ENCODE data around the gene WHRN.
A peak's percentile ranks its signal among the peaks of the same experiment; 100 is the strongest.

Gene WHRN

GRCh38 chr9:114397848-114398605, 107.2 kb downstream of the WHRN start:
- no peaks in the 10 kb centered on the region for H3K36me3 ChIP-seq (ENCODE audit: insufficient read depth, low read length)
- H3K9ac ChIP-seq (ENCODE audit: low read depth, low read length): peak overlapping the region; percentile 64
- H3K9me3 ChIP-seq (ENCODE audit: control insufficient read depth, insufficient read depth, low read length): no peaks in the 10 kb centered on the region
- peaks cover 25% of the 10 kb centered on the region for H3K4me1 ChIP-seq (ENCODE audit: insufficient read depth, low read length)

GRCh38 chr9:114397219-114397847, 107.9 kb downstream of the WHRN start:
- Histone ChIP-seq H3K9ac (ENCODE audit: low read depth, low read length) (peak overlapping the region; percentile 64), H3K4me1 (ENCODE audit: insufficient read depth, low read length) (peaks cover 25% of the 10 kb centered on the region), H3K36me3 (ENCODE audit: insufficient read depth, low read length) (no peaks in the 10 kb centered on the region), H3K9me3 (ENCODE audit: control insufficient read depth, insufficient read depth, low read length) (no peaks in the 10 kb centered on the region)

DNA sequence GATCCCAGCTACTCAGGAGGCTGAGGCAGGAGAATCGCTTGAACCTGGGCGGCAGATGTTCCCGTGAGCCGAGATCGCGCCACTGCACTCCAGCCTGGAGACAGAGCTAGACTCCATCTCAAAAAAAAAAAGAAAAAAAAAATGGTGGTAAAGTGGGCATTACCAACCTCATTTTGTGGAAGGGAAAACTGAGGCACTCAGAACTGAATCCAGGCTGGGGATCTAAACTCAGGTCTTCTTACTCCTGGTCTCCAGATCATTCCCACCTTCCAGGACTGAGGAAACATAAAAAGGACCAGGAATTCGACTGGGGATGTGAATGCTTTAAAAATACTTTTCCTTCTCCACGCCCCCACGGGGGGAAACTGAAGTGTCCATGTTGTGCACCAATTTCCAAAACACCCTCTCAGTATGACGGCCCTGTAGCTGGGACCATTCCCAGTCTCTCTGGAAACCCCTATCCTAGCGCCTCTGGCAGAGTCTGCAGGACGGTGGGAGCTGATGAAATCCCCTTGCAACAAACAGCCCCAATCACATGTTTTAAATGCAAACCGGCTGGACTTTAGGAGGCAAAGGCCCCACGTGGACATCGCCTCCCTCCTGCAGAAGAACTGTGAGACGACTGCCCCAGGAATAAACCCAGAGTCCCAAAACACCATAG, 108.6 kb downstream of the WHRN start:
- no peaks in the 10 kb centered on the region for H3K36me3 ChIP-seq (ENCODE audit: insufficient read depth, low read length)
- peak overlapping the region; percentile 64; the same call in 1 of the 2 replicates for H3K9ac ChIP-seq (ENCODE audit: low read depth, low read length)
- H3K4me1 ChIP-seq (ENCODE audit: insufficient read depth, low read length): peaks cover 25% of the 10 kb centered on the region
- no peaks in the 10 kb centered on the region for H3K9me3 ChIP-seq (ENCODE audit: control insufficient read depth, insufficient read depth, low read length)

- Histone ChIP-seq H3K9ac (ENCODE audit: low read depth, low read length) (no peak overlapping the region; the same call in 1 of the 2 replicates), H3K4me1 (ENCODE audit: insufficient read depth, low read length) (peaks cover 22% of the 10 kb centered on the region), H3K9me3 (ENCODE audit: control insufficient read depth, insufficient read depth, low read length) (no peaks in the 10 kb centered on the region), H3K36me3 (ENCODE audit: insufficient read depth, low read length) (no peaks in the 10 kb centered on the region)
These were observed 109.5 kb downstream of the WHRN start for GRCh38 chr9:114395768-114396167.

DNA sequence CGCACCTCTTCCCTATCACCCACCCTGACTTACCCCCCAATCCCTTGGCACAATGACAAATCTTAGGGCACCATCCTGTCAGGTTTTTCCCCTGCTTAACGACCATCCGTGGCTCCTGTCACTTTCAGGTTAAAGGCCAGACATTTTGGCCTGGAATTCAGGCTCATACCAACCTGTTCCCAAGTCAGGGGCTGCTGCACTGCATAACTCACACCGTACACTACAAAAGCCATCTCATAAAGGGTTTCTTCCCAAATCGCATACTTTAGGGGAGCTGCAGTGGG, 110.0 kb downstream of the WHRN start:
- Histone ChIP-seq H3K9me3 (ENCODE audit: control insufficient read depth, insufficient read depth, low read length) (no peaks in the 10 kb centered on the region), H3K4me1 (ENCODE audit: insufficient read depth, low read length) (peaks cover 25% of the 10 kb centered on the region), H3K36me3 (ENCODE audit: insufficient read depth, low read length) (no peaks in the 10 kb centered on the region), H3K9ac (ENCODE audit: low read depth, low read length) (no peak overlapping the region)

DNA sequence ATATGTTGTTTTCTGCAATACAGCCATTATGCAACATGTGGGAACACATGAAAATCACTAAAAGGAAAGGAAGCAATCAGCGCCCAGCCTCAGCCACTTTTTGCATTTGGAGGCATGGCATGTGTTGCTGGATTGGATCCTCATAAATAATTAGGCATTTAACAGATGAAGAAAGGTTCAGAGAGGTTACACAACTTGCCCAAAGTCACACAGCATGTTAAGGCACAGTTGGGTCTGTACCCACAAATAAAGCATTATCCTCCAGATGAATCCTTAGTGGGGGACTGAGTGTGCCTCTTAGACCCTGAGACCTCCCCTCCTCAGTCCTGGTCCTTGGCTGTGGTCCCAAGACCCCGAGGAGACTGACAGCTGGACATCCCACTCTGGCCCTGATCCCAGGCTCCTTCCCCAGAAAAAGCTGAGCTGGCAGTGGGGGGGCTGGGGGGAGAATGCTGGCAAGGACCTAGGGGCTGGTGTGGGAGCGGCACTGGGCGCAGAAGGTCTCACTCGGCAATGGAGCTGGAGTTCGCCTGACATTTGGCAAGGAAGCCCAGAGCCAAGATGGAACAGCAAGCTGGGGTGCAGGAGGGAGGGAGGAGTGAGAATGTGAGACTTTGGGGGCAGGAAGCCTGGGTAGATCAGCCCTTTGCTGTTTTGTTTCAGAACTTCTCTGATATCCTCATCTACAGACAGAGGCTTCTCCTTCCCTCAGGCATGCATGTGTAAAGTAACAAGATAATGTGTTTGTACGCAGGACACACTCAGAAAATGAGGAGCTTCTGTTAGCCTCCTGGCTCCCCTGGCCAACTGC, 110.5 kb downstream of the WHRN start:
- no peaks in the 10 kb centered on the region for H3K9me3 ChIP-seq (ENCODE audit: control insufficient read depth, insufficient read depth, low read length)
- peaks cover 25% of the 10 kb centered on the region for H3K4me1 ChIP-seq (ENCODE audit: insufficient read depth, low read length)
- no peak overlapping the region for H3K9ac ChIP-seq (ENCODE audit: low read depth, low read length)
- no peaks in the 10 kb centered on the region for H3K36me3 ChIP-seq (ENCODE audit: insufficient read depth, low read length)

- H3K4me1 ChIP-seq (ENCODE audit: insufficient read depth, low read length): peaks cover 37% of the 10 kb centered on the region
- no peaks in the 10 kb centered on the region for H3K9me3 ChIP-seq (ENCODE audit: control insufficient read depth, insufficient read depth, low read length)
- no peaks in the 10 kb centered on the region for H3K36me3 ChIP-seq (ENCODE audit: insufficient read depth, low read length)
- H3K9ac ChIP-seq (ENCODE audit: low read depth, low read length): no peak overlapping the region
These were observed 112.5 kb downstream of the WHRN start for GRCh38 chr9:114392749-114393112.

- Histone ChIP-seq H3K36me3 (ENCODE audit: insufficient read depth, low read length) (no peaks in the 10 kb centered on the region), H3K9ac (ENCODE audit: low read depth, low read length) (no peak overlapping the region), H3K4me1 (ENCODE audit: insufficient read depth, low read length) (peaks cover 49% of the 10 kb centered on the region), H3K9me3 (ENCODE audit: control insufficient read depth, insufficient read depth, low read length) (no peaks in the 10 kb centered on the region)
These were observed 114.3 kb downstream of the WHRN start for GRCh38 chr9:114390952-114391351.

DNA sequence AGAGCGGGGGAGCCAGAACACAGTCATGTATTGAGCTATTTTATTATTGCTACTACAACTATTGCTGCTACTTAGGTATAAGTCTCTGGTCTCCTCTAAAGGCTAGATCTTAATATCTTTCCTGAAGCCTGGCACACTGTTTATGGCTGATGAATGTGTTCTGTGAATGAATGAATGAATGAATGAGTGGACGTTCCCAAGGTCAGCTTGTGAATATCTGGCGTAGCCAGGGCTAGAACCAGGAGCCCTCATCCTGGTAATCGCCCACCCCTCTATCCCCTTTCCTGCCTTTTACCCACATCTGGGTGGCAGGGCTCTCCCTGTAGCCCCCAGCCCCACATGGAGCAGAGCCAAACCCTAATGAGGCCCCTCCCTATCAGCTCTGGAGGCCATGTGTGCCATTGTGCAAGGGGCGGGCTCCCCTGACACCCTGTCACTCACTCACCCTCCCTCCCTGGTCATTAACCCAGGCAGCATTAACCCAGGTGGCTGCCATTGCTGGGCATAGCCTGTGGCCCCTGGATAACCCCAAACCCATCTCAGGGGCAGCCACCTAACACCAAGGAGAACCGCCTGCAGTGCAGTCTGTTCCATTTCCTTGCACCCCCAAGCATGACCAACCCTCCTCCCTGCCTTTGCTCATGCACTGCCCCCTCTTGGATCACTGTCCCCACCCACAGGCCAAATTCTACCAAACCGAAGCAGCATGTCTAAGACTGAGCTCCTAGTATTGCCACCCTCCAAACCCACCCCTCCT, 115.5 kb downstream of the WHRN start:
- peaks cover 50% of the 10 kb centered on the region for H3K4me1 ChIP-seq (ENCODE audit: insufficient read depth, low read length)

DNA sequence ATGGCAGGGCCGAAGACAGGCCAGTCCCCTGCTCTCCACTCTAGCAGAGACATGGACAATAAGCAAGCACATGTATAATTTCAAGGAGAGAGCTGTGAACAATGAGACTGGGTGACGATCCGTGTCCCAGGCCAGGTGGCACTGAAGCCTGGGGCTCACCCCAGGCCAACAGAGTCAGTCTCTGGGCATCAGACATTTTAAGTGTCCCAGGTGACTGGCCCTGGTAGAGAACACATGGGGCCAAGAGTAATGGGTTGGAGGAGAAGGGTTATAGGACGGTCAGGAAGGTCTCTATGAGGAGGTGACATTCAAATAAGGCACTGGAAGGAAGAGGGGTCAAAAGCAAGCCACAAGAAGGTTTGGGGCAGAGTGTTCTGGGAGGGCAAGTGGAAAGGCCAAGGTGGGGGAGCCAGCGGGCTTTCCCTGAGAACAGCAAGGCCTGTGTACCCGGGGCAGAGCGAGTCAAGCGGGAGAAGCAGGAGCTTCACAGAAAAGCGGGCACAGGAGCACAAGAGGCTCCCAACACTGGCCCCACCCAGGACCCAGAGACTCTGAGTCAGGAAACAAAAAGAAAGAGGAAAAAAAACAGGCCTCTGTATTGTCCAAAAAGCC, 116.4 kb downstream of the WHRN start:
- Histone ChIP-seq H3K9me3 (ENCODE audit: control insufficient read depth, insufficient read depth, low read length) (no peaks in the 10 kb centered on the region), H3K36me3 (ENCODE audit: insufficient read depth, low read length) (no peaks in the 10 kb centered on the region), H3K9ac (ENCODE audit: low read depth, low read length) (no peak overlapping the region), H3K4me1 (ENCODE audit: insufficient read depth, low read length) (peaks cover 59% of the 10 kb centered on the region)

More for the DNA sequence above, 115.5 kb downstream of the WHRN start:
- Histone ChIP-seq H3K36me3 (ENCODE audit: insufficient read depth, low read length) (no peaks in the 10 kb centered on the region), H3K9ac (ENCODE audit: low read depth, low read length) (no peak overlapping the region), H3K9me3 (ENCODE audit: control insufficient read depth, insufficient read depth, low read length) (no peaks in the 10 kb centered on the region)

DNA sequence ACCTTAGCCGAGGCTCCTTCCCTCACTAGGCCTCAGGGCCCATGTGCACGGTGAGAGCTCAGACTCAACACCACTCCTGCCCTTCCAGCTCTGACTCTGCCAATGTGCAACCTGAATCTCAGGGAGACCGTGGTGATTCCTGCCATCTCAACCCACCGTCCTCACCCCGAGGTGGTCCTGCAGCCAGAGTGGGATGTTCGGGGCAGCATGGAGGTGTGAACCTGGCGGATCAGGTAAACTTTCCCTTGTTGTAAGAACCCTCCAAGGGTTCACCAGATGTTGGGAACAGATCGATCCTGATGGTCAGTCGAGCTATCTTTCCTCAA, 117.0 kb downstream of the WHRN start:
- no peaks in the 10 kb centered on the region for H3K9me3 ChIP-seq (ENCODE audit: control insufficient read depth, insufficient read depth, low read length)
- peaks cover 64% of the 10 kb centered on the region for H3K4me1 ChIP-seq (ENCODE audit: insufficient read depth, low read length)
- no peaks in the 10 kb centered on the region for H3K36me3 ChIP-seq (ENCODE audit: insufficient read depth, low read length)
- no peak overlapping the region for H3K9ac ChIP-seq (ENCODE audit: low read depth, low read length)

DNA sequence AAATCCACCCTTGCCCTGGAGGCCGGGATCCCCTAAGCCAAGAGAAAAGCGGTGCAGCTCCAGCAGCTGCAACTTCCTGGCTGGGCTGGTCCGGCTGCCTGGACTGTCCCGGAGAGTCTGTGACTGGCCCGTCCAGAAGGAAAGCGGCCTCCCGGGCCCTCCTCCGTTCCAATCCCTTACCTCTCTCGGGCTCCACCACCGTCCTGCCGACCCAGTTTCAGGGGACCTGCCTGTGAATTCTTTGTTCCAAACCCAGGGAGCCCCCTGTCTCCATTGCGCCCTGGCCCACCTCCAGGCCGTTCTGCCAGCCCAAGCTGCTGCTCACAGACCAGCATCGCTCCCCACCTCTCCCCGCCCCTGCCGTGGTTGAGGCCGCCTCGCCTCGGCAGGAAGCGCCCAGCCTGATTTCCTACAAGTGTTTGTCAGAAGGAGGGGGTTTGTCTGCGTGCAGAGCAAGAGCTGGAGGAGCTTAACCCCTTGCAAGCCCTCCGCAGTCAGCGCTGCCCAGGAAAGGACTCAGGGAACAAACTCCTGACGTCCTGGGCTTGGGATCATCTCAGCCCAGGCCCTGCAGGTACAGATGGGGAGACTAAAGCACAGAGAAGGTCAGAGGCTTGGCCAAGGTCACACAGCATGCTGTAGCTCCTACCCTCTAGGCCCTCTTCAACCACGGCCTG, 117.5 kb downstream of the WHRN start, which contains the start of gene AKNA:
Gene AKNA (minus strand): TSS at position 303 of the 677 bp plus-strand sequence. CDS start 6,649 bp downstream, outside the sequence.
- Histone ChIP-seq H3K36me3 (ENCODE audit: insufficient read depth, low read length) (no peaks in the 10 kb centered on the region), H3K9me3 (ENCODE audit: control insufficient read depth, insufficient read depth, low read length) (no peaks in the 10 kb centered on the region), H3K4me1 (ENCODE audit: insufficient read depth, low read length) (peaks cover 69% of the 10 kb centered on the region), H3K9ac (ENCODE audit: low read depth, low read length) (peak within 1 kb of the TSS; percentile 44)
